ENCODE data around the gene EARS2.

EARS2 gene

DNA sequence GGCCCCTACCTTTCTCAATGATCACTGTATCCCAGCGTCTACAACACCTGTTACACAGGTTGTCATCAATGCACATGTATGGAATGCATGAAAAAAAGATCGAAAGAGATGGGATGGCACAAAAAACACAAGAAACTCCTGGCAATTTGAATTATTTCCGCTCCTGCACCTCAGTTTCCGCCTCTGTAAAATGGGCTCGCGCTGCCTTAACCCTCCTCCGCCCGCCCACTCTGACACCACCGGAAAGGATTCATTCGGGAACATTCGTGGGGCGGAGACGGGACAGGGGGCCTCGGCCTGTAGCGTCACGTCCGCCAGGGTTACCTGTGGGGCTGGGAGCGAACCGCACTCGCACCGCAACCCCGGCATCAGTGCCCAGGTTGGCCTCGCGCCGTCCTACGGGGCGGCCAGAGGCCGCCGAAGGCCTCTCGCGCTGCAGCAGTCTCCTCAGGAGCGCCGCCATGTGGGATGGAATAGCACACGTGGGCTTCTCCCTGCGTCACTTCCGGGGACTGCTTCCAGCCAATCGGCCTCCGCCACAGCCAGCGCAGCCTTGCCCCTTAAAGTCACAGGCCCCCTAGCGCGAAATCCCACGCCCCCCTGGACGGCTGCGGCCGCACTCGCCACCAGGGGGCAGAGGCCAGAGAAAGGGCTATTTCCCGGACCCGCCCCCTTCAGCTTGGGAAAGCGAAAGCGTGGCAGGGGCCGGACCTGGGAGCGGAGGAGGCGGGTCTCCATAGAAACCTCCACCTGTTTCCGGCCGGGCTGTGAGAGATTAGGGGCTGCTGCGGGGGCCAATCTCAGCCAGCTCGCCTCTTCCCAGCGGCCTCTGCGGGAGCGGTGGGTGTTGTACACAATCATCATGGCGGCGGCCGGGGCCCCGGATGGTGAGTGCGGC lies at the start of gene EARS2, which contains the start of gene UBFD1:
TSS of gene EARS2 (minus strand) at position 470 of the 898 bp plus-strand sequence. CDS start at position 463, 7 bp downstream.
TSS of gene UBFD1 (plus strand) at position 847 of the 898 bp plus-strand sequence. CDS start at position 863, 16 bp downstream.
- Histone ChIP-seq H3K27ac (peak within 1 kb of the TSS; percentile 92), H3K4me3 (ENCODE audit: low read depth, low read length) (peak within 1 kb of the TSS; percentile 69), H3K9me3 (ENCODE audit: severe bottlenecking) (no peaks in the 10 kb centered on the region), H3K36me3 (peaks cover 40% of the 10 kb centered on the region), H3K27me3 (ENCODE audit: insufficient read depth, low read depth, severe bottlenecking) (no peaks in the 10 kb centered on the region)
- peak; percentile 99 for DNase-seq
- TF ChIP-seq, protein P1, sequence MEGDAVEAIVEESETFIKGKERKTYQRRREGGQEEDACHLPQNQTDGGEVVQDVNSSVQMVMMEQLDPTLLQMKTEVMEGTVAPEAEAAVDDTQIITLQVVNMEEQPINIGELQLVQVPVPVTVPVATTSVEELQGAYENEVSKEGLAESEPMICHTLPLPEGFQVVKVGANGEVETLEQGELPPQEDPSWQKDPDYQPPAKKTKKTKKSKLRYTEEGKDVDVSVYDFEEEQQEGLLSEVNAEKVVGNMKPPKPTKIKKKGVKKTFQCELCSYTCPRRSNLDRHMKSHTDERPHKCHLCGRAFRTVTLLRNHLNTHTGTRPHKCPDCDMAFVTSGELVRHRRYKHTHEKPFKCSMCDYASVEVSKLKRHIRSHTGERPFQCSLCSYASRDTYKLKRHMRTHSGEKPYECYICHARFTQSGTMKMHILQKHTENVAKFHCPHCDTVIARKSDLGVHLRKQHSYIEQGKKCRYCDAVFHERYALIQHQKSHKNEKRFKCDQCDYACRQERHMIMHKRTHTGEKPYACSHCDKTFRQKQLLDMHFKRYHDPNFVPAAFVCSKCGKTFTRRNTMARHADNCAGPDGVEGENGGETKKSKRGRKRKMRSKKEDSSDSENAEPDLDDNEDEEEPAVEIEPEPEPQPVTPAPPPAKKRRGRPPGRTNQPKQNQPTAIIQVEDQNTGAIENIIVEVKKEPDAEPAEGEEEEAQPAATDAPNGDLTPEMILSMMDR (IDR thresholded peaks at IDR 0.05; ENCODE audit: low read depth, low read length), result peak; percentile 78

- Histone ChIP-seq H3K9me3 (ENCODE audit: severe bottlenecking) (no peaks in the 10 kb centered on the region), H3K27ac (peak overlapping the region; percentile 52), H3K36me3 (peaks cover 33% of the 10 kb centered on the region), H3K27me3 (ENCODE audit: insufficient read depth, low read depth, severe bottlenecking) (no peaks in the 10 kb centered on the region), H3K4me3 (ENCODE audit: low read depth, low read length) (no peak overlapping the region)
- TF ChIP-seq, protein P1 (IDR thresholded peaks at IDR 0.05; ENCODE audit: low read depth, low read length), result peak; percentile 66
- DNase-seq, result peak; percentile 83
Measured at GRCh38 chr16:23597003-23597756, 40.0 kb upstream of the EARS2 start.

DNA sequence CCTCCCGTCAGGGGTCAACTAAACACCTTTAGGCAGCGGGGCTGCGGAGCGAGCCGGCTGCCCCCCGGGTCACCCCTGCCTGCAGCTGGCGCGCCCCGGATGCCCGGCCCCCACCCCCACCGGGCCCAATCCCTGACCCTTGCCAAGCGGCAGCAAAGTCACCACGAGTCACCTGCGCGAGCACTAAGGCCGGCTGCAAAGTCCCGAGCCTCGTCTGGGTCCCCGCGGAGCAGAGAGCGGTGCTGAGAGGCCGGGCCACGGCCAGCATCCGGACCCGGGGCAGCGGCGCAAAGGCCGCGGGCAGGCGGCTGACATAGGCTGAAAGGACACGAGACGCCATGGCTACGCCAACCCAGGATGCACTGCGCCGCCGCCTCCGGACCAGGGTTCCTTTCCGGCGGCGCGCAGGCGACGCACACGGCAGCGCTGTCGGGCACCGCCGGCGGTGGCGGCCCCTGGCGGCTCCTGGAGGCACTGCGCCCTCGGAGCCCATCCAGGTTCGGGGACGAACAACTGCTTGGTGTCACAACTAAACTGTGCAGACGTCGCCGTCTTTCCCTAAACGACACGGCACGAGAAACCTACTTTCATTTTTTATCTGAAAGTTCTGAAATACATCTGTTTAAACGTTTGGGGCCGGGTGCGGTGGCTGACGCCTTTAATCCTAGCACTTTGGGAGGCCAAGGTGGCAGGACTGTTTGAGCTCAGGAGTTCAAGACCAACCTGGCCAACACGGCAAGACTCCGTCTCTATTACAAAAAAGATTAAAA lies 39.0 kb upstream of the EARS2 start, which contains the start of gene NDUFAB1:
TSS of gene NDUFAB1 (minus strand) at position 366 of the 770 bp plus-strand sequence. CDS start at position 340, 26 bp downstream.
- Histone ChIP-seq H3K9me3 (ENCODE audit: severe bottlenecking) (no peaks in the 10 kb centered on the region), H3K36me3 (peaks cover 38% of the 10 kb centered on the region), H3K27me3 (ENCODE audit: insufficient read depth, low read depth, severe bottlenecking) (no peaks in the 10 kb centered on the region), H3K4me3 (ENCODE audit: low read depth, low read length) (peak within 1 kb of the TSS; percentile 90), H3K27ac (peak within 1 kb of the TSS; percentile 83)
- TF ChIP-seq, protein P1 (IDR thresholded peaks at IDR 0.05; ENCODE audit: low read depth, low read length), result peak; percentile 95
- DNase-seq, result peak; percentile 88

DNA sequence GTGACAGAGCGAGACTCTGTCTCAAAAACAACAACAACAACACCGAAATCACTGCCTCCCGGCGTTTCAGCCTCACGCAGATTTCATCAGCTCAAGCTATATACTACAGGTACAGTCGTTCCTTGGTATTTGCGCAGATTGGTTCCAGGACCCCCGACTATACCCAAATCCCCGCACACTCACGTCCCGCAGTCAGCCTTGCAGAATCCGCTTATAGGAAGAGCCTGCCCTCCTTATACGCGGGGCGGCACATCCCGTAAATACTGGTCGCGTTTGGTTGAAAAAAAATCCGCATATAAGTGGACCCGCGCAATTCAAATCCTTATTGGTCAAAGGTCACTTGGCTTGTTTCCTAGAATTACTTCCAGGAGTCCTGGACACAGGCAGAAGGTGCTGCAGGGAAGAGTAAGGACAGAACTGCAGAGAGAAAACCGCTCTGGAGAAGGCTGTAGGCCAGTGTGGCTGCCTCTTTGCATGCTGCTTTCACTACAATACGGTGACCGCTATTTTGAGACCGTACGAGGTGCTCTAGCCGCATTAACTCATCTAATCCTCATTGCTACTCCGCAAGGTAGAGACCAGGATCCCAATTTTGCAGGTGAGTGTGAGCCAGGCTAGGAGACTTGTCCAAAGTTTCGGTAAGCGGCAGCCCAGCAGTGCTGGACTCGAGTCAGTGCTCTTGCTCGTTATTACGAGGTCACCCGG lies 38.2 kb upstream of the EARS2 start:
- TF ChIP-seq, protein P1 (IDR thresholded peaks at IDR 0.05; ENCODE audit: low read depth, low read length), result no peak
- no peaks in the 10 kb centered on the region for H3K27me3 ChIP-seq (ENCODE audit: insufficient read depth, low read depth, severe bottlenecking)
- H3K9me3 ChIP-seq (ENCODE audit: severe bottlenecking), result no peaks in the 10 kb centered on the region
- peak overlapping the region; percentile 90 for H3K4me3 ChIP-seq (ENCODE audit: low read depth, low read length)
- H3K27ac ChIP-seq, result peak overlapping the region; percentile 83
- DNase-seq, result no peak
- peaks cover 46% of the 10 kb centered on the region for H3K36me3 ChIP-seq

DNA sequence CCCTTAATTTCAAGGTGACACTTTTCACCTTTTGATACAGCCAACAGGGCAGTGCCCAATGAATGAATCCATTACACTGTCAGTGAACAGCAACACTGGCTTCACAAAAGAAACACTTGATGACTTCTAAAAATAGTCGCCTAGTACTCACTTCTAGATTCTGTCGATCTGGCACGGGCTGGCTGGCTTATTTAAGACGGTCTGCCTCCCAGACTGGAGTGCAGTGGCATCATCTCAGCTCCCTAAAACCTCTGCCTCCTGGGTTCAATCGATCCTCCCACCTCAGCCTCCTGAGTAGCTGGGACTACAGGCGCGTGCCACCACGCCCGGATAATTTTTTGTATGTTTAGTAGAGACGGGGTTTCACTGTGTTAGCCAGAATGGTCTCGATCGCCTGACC lies 37.0 kb upstream of the EARS2 start:
- H3K27me3 ChIP-seq (ENCODE audit: insufficient read depth, low read depth, severe bottlenecking), result no peaks in the 10 kb centered on the region
- H3K4me3 ChIP-seq (ENCODE audit: low read depth, low read length), result no peak overlapping the region
- H3K27ac ChIP-seq, result no peak overlapping the region
- peaks cover 55% of the 10 kb centered on the region for H3K36me3 ChIP-seq
- no peak for DNase-seq
- TF ChIP-seq, protein P1 (IDR thresholded peaks at IDR 0.05; ENCODE audit: low read depth, low read length), result no peak
- no peaks in the 10 kb centered on the region for H3K9me3 ChIP-seq (ENCODE audit: severe bottlenecking)

Measured in WERI-Rb-1 (cell line).